HepG2 (cell line): Measurements from ENCODE around the gene TMCC1. TPM values are rescaled to one million over a fixed set of nuclear protein-coding genes. Genes with fewer than 3 reads are reported as not detected.

ENCODE experiments used
- ATF4 ChIP-seq, 2 experiments: fragments of 450-650 bp in 1 of 2; sonication (generic) in 1 of 2; formaldehyde crosslinking; IDR thresholded peaks; 2 replicates each; pipeline versions ENCODE4 v1.5.0 to v1.8.0; 2020 to 2022; ENCODE audit warnings: mild to moderate bottlenecking in 1 of 2, missing genetic modification reagents in 1 of 2
- ATF7-NPFF ChIP-seq: sonication (generic); formaldehyde crosslinking; IDR thresholded peaks from 2 replicates; pipeline ENCODE4 v1.8.1; 2023; ENCODE audit warnings: mild to moderate bottlenecking, low read depth, missing genetic modification reagents, moderate library complexity
- CBX5 ChIP-seq: sonication (generic); formaldehyde crosslinking; IDR thresholded peaks from 2 replicates; pipeline ENCODE4 v1.4.0; 2020; ENCODE audit warnings: missing genetic modification reagents, borderline replicate concordance
- CCDC6 ChIP-seq: sonication (generic); formaldehyde crosslinking; IDR thresholded peaks from 2 replicates; pipeline ENCODE4 v1.8.1; 2022; ENCODE audit warnings: mild to moderate bottlenecking, missing genetic modification reagents, moderate library complexity
- DDIT3 ChIP-seq: sonication (generic); formaldehyde crosslinking; IDR thresholded peaks from 2 replicates; pipeline ENCODE4 v1.4.0; 2020; ENCODE audit warnings: mild to moderate bottlenecking, missing genetic modification reagents
- EEA1 ChIP-seq: sonication (generic); formaldehyde crosslinking; IDR thresholded peaks from 2 replicates; pipeline ENCODE4 v1.5.1; 2020; ENCODE audit warnings: mild to moderate bottlenecking, missing genetic modification reagents, borderline replicate concordance
- FOSL2 ChIP-seq: sonication (generic); formaldehyde crosslinking; IDR thresholded peaks from 2 replicates; pipeline ENCODE4 v1.4.0; 2020; ENCODE audit warnings: missing genetic modification reagents
- GABPA ChIP-seq, 2 experiments: IDR thresholded peaks; 2 replicates each; pipeline ENCODE4 v1.6.1; 2011 to 2016; ENCODE audit warnings: low read depth in 2 of 2, low read length in 1 of 2, missing biosample characterization in 1 of 2, missing genetic modification characterization in 1 of 2
- HDAC2 ChIP-seq: sonication (generic); formaldehyde crosslinking; IDR thresholded peaks from 2 replicates; pipeline ENCODE4 v1.4.0; 2020; ENCODE audit warnings: missing genetic modification reagents
- ISL2 ChIP-seq: sonication (generic); formaldehyde crosslinking; IDR thresholded peaks from 2 replicates; pipeline ENCODE4 v1.5.0; 2020; ENCODE audit warnings: missing genetic modification reagents
- LCORL ChIP-seq, 2 experiments: fragments of 450-650 bp in 1 of 2; sonication (generic) in 1 of 2; formaldehyde crosslinking in 1 of 2; IDR thresholded peaks; 2 replicates each; pipeline versions ENCODE4 v1.5.0 to v1.6.1; 2017 to 2020; ENCODE audit warnings: antibody characterized with exemption in 1 of 2, missing genetic modification reagents in 1 of 2
- MLX ChIP-seq: IDR thresholded peaks from 2 replicates; pipeline ENCODE4 v1.6.1; 2016
- NFE2L2 ChIP-seq: fragments of 150-350 bp; IDR thresholded peaks from 2 replicates; pipeline ENCODE4 v1.6.1; 2014; ENCODE audit warnings: low read length
- NKX3-1 ChIP-seq: sonication (generic); formaldehyde crosslinking; IDR thresholded peaks from 2 replicates; pipeline ENCODE4 v1.5.0; 2020; ENCODE audit warnings: missing genetic modification reagents
- POLR2G ChIP-seq: fragments of 200-400 bp; formaldehyde crosslinking; IDR thresholded peaks from 2 replicates; pipeline ENCODE4 v1.6.1; 2018; ENCODE audit warnings: mild to moderate bottlenecking, low read depth, low read length, moderate library complexity
- SALL1 ChIP-seq: sonication (generic); formaldehyde crosslinking; IDR thresholded peaks from 2 replicates; pipeline ENCODE4 v1.8.0; 2022; ENCODE audit warnings: mild to moderate bottlenecking, missing genetic modification reagents
- SIN3B ChIP-seq: fragments of 150-350 bp; IDR thresholded peaks from 2 replicates; pipeline ENCODE4 v1.6.1; 2014; ENCODE audit warnings: low read length
- SNAPC2 ChIP-seq: sonication (generic); formaldehyde crosslinking; IDR thresholded peaks from 2 replicates; pipeline ENCODE4 v1.8.1; 2022; ENCODE audit warnings: mild to moderate bottlenecking, missing genetic modification reagents
- SNRNP70 ChIP-seq: fragments of 200-400 bp; formaldehyde crosslinking; IDR thresholded peaks from 2 replicates; pipeline ENCODE4 v1.6.1; 2017; ENCODE audit warnings: mild to moderate bottlenecking, low read depth, low read length, moderate library complexity
- SRY ChIP-seq: sonication (generic); formaldehyde crosslinking; IDR thresholded peaks from 2 replicates; pipeline ENCODE4 v1.8.0; 2022; ENCODE audit warnings: mild to moderate bottlenecking, missing genetic modification reagents
- TAF1 ChIP-seq: sonication (generic); formaldehyde crosslinking; IDR thresholded peaks from 2 replicates; pipeline ENCODE4 v1.4.0; 2020; ENCODE audit warnings: missing genetic modification reagents
- TFDP1 ChIP-seq: IDR thresholded peaks from 2 replicates; pipeline ENCODE4 v1.6.1; 2016; ENCODE audit warnings: missing compliant biosample characterization, missing genetic modification reagents, borderline replicate concordance
- U2AF1 ChIP-seq: fragments of 200-400 bp; formaldehyde crosslinking; optimal IDR thresholded peaks from 2 replicates; pipeline ENCODE3; 2017; ENCODE audit warnings: mild to moderate bottlenecking, low read depth, low read length
- WIZ ChIP-seq: sonication (generic); formaldehyde crosslinking; IDR thresholded peaks from 2 replicates; pipeline ENCODE4 v1.5.1; 2020; ENCODE audit warnings: mild to moderate bottlenecking, missing genetic modification reagents
- XRCC5 ChIP-seq: fragments of 200-400 bp; formaldehyde crosslinking; optimal IDR thresholded peaks from 2 replicates; pipeline ENCODE3; 2017; ENCODE audit warnings: mild to moderate bottlenecking, low read length
- ZMAT3 ChIP-seq: sonication (generic); formaldehyde crosslinking; conservative IDR thresholded peaks from 2 replicates; pipeline ENCODE4 v1.7.0; 2021; ENCODE audit warnings: missing genetic modification reagents
- ZNF160 ChIP-seq: sonication (generic); formaldehyde crosslinking; IDR thresholded peaks from 2 replicates; pipeline ENCODE4 v1.8.0; 2022; ENCODE audit warnings: mild to moderate bottlenecking, inconsistent platforms, missing genetic modification reagents
- ZNF282 ChIP-seq: fragments of 450-650 bp; IDR thresholded peaks from 2 replicates; pipeline ENCODE4 v1.6.1; 2018; ENCODE audit not compliant: partially characterized antibody
- ZNF335 ChIP-seq: sonication (generic); formaldehyde crosslinking; IDR thresholded peaks from 2 replicates; pipeline ENCODE4 v1.4.0; 2020; ENCODE audit warnings: missing genetic modification reagents
- ZNF367 ChIP-seq: sonication (generic); formaldehyde crosslinking; IDR thresholded peaks from 2 replicates; pipeline ENCODE4 v1.4.0; 2020; ENCODE audit warnings: missing genetic modification reagents, borderline replicate concordance
- ZNF614 ChIP-seq: IDR thresholded peaks from 2 replicates; pipeline ENCODE4 v1.6.1; 2018; ENCODE audit warnings: missing biosample characterization, missing genetic modification reagents, inconsistent platforms, borderline replicate concordance
- ZNF878 ChIP-seq: sonication (generic); formaldehyde crosslinking; IDR thresholded peaks from 2 replicates; pipeline ENCODE4 v1.8.1; 2023; ENCODE audit warnings: mild to moderate bottlenecking, missing genetic modification reagents, moderate library complexity
- polyA plus RNA-seq, 8 experiments: library from polyadenylated mRNA; depleted of rRNA in 3 of 8; stranded (reverse) in 7 of 8; unstranded in 1 of 8; fragments of >200 nt; fragmentation: Illumina TruSeq in 4 of 8; extraction: Trizol in 4 of 8; gene quantifications; 2 replicates each; pipeline versions ENCODE4 v1.2.1 to v1.2.3, GENCODE V29; 2011 to 2016; ENCODE audit warnings: low read depth in 4 of 8, missing spikeins in 1 of 8, mixed read lengths in 1 of 8; ENCODE audit not compliant: insufficient read depth in 1 of 8
- total RNA-seq, 5 experiments: library from RNA; depleted of rRNA; stranded (reverse); fragments of >200 nt; fragmentation: Illumina TruSeq; extraction: Trizol; gene quantifications; 2 replicates each; pipeline ENCODE4 v1.2.3, GENCODE V29; 2016; ENCODE audit warnings: low read depth in 1 of 5

TMCC1 gene
- total and polyA plus RNA-seq, 2 of the 13 experiments (the other 11 are each of a cell fraction or from before 2014, with no cell fraction given) = 12.1 to 264 TPM

- TF ChIP-seq GABPA (IDR thresholded peaks at IDR 0.05; ENCODE audit: low read depth, low read length) = no peak
- TF ChIP-seq GABPA (CRISPR knock-in tag; IDR thresholded peaks at IDR 0.05; ENCODE audit: low read depth) = no peak
- TF ChIP-seq ATF4 (CRISPR knock-in tag; IDR thresholded peaks at IDR 0.05) = no peak
- TF ChIP-seq CCDC6 (CRISPR knock-in tag) = no peak
- no peak for TF ChIP-seq SIN3B
- no peak for TF ChIP-seq LCORL (IDR thresholded peaks at IDR 0.05)
- no peak for TF ChIP-seq LCORL (CRISPR knock-in tag; IDR thresholded peaks at IDR 0.05)
- TF ChIP-seq XRCC5 = no peak
- no peak for TF ChIP-seq U2AF1
- TF ChIP-seq NFE2L2 = peak; percentile 72
- TF ChIP-seq ZNF335 (CRISPR knock-in tag) = no peak
- TF ChIP-seq POLR2G = 0 out of 2 replicates have a peak, but pooled peaks have one; percentile 30
- TF ChIP-seq TFDP1 (CRISPR knock-in tag) = no peak
- no peak for TF ChIP-seq ZNF614 (CRISPR knock-in tag)
- no peak for TF ChIP-seq ZMAT3 (CRISPR knock-in tag)
- peak; percentile 74 for TF ChIP-seq FOSL2 (CRISPR knock-in tag)
- TF ChIP-seq ZNF160 = no peak
- no peak for TF ChIP-seq MLX (CRISPR knock-in tag)
- 0 out of 2 replicates have a peak, but pooled peaks have one; percentile 19 for TF ChIP-seq TAF1
- no peak for TF ChIP-seq SNAPC2
- no peak for TF ChIP-seq ZNF878 (CRISPR knock-in tag)
- TF ChIP-seq DDIT3 (CRISPR knock-in tag) = no peak
- no peak for TF ChIP-seq EEA1 (CRISPR knock-in tag)
- TF ChIP-seq ATF7-NPFF (CRISPR knock-in tag) = no peak
- no peak for TF ChIP-seq WIZ (CRISPR knock-in tag)
- TF ChIP-seq ZNF367 = no peak
- TF ChIP-seq ZNF282 = no peak
- no peak for TF ChIP-seq SRY (CRISPR knock-in tag)
- TF ChIP-seq NKX3-1 = no peak
- TF ChIP-seq ISL2 = no peak
- no peak for TF ChIP-seq HDAC2 (CRISPR knock-in tag)
- no peak for TF ChIP-seq CBX5 (CRISPR knock-in tag)
- TF ChIP-seq SALL1 = no peak
- no peak for TF ChIP-seq SNRNP70
Measured at GRCh38 chr3:129927072-129927471, 33.6 kb upstream of the TMCC1 start (continued).
